Kidney epithelial cell (primary cell): ENCODE measurements around the gene CDH22. TPM values are rescaled to one million over a fixed set of nuclear protein-coding genes. Genes with fewer than 3 reads are reported as not detected.

Experiments used
- DNase-seq: peaks from one replicate; pipeline ENCODE4 v3.0.0-alpha.2; 2010; ENCODE audit warnings: low read depth
- H3K27me3 ChIP-seq: 2 replicates; pipeline ENCODE4 v1.6.0; 2011; ENCODE audit warnings: low read length; ENCODE audit not compliant: control insufficient read depth, insufficient read depth
- H3K36me3 ChIP-seq: 2 replicates; pipeline ENCODE4 v1.5.1; 2011; ENCODE audit warnings: low read length; ENCODE audit not compliant: control insufficient read depth, insufficient read depth
- H3K4me3 ChIP-seq: 2 replicates; pipeline ENCODE4 v1.5.1; 2011; ENCODE audit warnings: low read depth, mild to moderate bottlenecking, control low read depth, low read length
- total RNA-seq: library from RNA; depleted of rRNA; stranded (reverse); fragments of >200 nt; gene quantifications from 2 replicates; pipeline ENCODE4 v1.2.3, GENCODE V29; 2015
- TF ChIP-seq, protein P1 (sequence below): IDR thresholded peaks from 2 replicates; pipeline ENCODE4 v1.5.1; 2011; ENCODE audit warnings: mild to moderate bottlenecking, moderate library complexity, low read length, control low read depth, inconsistent platforms; ENCODE audit not compliant: insufficient read depth, poor library complexity, severe bottlenecking

Gene CDH22
- total RNA-seq, 1 donor from 2014 or later: not detected

DNA sequence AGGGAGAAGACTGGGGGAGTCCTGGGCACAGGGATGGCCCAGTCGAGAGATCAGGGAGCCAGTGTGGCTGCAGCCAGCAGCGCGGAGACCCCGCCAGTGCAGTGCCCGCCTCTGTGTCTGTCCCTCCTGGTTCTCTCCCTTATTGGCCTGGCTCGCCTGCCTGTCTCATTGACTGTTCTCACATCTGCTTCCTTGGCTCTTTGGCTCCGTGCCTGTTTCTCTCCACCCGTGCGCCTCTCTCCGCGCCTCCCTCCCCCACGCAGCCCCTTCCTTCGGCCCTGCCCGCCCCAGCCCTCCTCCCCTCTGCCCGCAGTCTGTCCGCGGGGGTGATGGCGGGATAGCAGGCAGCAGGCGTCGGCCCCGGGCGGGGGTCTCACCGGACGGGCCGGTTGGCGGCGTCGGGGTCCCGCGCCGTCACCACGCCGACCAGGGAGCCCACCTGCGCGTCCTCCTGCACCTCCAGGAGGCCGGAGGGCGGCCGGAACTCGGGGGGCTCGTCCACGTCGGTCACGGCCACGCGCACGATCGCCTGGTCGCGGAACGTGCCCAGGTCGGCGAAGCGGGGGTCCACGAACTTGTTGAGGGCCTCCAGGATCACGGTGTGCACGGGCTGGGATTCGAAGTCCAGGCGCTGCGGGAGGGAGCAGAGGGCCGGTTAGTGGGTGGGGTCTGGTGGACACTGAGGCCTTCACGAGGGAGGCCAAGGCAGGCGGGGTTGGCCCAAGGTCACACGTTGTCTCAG, 98.2 kb downstream of the CDH22 start:
- H3K4me3 ChIP-seq: no peak overlapping the region
- H3K36me3 ChIP-seq: no peaks in the 10 kb centered on the region
- H3K27me3 ChIP-seq: peaks cover 33% of the 10 kb centered on the region
- TF ChIP-seq, protein P1, sequence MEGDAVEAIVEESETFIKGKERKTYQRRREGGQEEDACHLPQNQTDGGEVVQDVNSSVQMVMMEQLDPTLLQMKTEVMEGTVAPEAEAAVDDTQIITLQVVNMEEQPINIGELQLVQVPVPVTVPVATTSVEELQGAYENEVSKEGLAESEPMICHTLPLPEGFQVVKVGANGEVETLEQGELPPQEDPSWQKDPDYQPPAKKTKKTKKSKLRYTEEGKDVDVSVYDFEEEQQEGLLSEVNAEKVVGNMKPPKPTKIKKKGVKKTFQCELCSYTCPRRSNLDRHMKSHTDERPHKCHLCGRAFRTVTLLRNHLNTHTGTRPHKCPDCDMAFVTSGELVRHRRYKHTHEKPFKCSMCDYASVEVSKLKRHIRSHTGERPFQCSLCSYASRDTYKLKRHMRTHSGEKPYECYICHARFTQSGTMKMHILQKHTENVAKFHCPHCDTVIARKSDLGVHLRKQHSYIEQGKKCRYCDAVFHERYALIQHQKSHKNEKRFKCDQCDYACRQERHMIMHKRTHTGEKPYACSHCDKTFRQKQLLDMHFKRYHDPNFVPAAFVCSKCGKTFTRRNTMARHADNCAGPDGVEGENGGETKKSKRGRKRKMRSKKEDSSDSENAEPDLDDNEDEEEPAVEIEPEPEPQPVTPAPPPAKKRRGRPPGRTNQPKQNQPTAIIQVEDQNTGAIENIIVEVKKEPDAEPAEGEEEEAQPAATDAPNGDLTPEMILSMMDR: no peak
- no peak for DNase-seq

GRCh38 chr20:46207793-46208192, 100.5 kb downstream of the CDH22 start:
- H3K27me3 ChIP-seq: peaks cover 35% of the 10 kb centered on the region
- no peak for DNase-seq
- H3K36me3 ChIP-seq: no peaks in the 10 kb centered on the region
- H3K4me3 ChIP-seq: no peak overlapping the region
- TF ChIP-seq, protein P1: no peak

- TF ChIP-seq, protein P1: no peak
- Histone ChIP-seq H3K4me3 (no peak overlapping the region), H3K36me3 (no peaks in the 10 kb centered on the region), H3K27me3 (peaks cover 31% of the 10 kb centered on the region)
- DNase-seq: no peak
These were observed 101.2 kb downstream of the CDH22 start for GRCh38 chr20:46206992-46207549.

DNA sequence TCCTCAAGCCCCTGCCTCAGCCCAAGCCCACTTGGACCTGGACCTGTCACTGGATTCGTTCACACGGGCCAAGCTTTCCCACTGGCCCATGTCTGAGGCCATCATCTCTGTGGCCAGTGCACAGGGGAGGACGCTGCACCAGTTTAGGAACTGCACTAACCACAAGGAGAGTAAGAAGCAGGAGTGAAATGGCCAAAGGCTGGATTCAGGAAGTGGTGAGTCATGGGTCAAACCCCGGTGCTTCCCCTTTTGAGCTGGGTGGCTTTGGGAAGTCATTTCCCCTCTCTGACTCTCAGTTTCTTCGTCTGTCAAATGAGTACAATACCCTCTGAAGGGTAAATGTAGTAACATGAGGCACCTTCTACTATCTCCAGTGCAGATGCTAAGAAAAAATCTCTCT, 102.3 kb downstream of the CDH22 start:
- H3K36me3 ChIP-seq: no peaks in the 10 kb centered on the region
- peak; percentile 4 for DNase-seq
- TF ChIP-seq, protein P1: no peak
- no peak overlapping the region for H3K4me3 ChIP-seq
- peaks cover 37% of the 10 kb centered on the region for H3K27me3 ChIP-seq

GRCh38 chr20:46205349-46205748, 102.9 kb downstream of the CDH22 start:
- Histone ChIP-seq H3K36me3 (no peaks in the 10 kb centered on the region), H3K27me3 (peaks cover 40% of the 10 kb centered on the region), H3K4me3 (no peak overlapping the region)
- no peak for DNase-seq
- TF ChIP-seq, protein P1: no peak

GRCh38 chr20:46204594-46205186, 103.6 kb downstream of the CDH22 start:
- DNase-seq: no peak
- Histone ChIP-seq H3K4me3 (no peak overlapping the region), H3K27me3 (peaks cover 34% of the 10 kb centered on the region), H3K36me3 (no peaks in the 10 kb centered on the region)
- TF ChIP-seq, protein P1: no peak
